Activated T-cell treated with anti-CD3 and anti-CD28 coated beads, Interleukin-2, amount 50 U/mL, for 1 hour (primary cell): Measurements from ENCODE around the gene MAL.

Experiments
- DNase-seq: peaks from one replicate; pipeline ENCODE4 v3.0.0-alpha.2; 2020

The MAL gene

DNA sequence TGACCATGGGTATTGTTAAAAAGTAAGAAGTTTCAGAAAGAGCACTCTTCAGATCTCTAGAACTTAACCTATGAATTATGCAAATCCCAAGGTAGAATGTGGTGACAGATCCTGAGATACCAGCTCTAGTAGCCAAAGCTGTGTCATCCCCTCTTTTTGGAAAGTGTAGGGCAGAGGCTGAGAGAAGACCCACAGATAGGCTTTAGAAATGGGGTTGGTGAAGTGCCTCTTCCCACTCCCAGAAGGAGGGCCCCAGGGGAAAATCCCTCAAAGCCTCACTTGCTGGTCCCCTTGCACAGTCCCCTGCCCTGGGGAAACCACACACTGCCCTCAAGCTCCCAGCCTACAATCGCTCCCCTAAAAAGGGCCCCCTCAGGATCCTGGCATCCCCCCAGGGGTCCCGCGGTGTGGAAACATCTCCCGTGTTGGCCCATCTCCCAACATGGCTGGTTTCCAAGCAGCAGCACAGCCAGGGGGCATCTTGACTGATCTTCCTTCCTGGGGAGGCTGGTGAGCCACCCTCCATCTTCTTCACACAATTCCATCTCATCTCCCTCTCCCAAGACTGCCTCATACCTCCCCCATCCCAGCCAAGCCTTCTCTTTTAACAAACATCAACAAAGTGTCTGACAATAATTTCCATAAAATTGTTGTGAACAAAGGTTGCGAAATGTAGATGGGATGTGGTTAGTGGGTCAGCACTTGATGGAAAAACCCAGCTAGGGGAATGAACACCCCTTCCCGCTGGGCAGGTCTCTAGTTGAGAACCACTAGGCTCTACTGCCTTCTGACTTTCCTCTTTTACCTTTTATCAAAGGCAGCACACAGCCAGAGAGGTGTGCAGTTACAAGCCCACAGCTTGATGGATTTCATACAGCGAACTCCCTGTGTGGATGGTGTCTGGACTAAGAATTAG, 25.1 kb downstream of the MAL start:
- no peak for DNase-seq

DNA sequence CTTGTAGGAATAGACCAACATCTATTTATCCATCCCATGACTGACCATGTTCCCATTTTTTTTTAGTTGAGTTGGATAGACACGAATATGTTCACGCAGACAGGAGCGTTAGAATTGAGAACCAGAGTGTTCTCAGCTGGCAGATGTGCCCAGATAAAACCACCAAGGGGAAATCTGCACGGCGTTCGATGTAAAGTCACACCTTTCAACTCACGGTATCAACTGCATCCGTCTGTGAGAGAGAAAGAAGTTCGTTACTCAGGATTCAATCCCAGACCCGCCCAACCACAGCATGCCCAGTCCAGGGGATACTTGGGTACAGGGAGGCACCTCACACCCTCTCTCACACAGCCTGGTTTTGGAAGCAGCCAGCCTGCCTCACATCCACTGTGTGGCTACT, 26.1 kb downstream of the MAL start:
- DNase-seq: no peak

DNA sequence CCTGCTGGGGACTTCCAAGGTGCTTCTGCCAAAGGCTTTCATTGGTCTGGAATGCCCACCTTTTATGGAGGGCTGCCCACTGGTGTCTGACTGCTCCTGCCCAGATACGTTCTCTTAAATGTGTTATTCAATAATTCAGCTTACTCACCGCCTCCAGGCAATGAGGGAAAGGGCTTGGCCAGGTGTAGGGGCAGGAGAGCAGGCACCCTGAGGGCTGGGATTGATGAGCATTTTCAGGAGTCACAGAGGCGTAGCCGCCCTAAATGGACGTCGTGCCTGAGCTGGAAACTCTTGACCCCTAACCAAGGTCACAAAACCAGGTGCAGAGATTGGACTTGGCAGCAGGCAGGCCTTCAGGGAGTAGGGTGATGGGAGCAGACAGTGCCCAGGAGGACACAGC, 26.8 kb downstream of the MAL start:
- no peak for DNase-seq

DNA sequence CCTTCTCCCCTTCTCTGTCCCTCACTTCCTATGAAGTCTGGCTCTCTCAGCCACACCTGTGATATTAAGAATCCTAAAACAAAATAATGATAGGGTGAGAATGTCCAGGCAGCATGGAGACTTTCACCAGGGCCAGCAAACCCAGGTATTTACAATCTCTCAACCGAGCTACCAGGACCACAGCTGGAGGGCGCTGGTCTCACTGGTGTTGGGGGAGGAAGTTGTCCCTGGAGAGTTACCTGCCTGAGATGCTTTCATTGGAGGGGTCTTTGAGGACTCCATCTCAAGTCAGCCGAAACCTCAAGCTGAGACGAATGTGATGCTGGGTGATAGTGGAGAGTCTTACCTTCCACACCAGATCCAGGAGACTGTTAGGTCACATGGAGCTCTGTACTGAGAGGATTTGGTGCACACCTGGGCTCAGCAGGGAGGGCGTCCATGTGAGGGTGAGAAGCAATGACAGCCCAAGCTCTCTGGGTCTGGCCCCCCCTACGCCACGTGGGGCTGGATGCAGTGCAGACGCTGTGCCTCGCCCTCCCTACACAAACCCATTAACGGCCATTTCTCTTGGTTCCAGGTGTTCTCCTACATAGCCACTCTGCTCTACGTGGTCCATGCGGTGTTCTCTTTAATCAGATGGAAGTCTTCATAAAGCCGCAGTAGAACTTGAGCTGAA, 27.4 kb downstream of the MAL start:
- no peak for DNase-seq

DNA sequence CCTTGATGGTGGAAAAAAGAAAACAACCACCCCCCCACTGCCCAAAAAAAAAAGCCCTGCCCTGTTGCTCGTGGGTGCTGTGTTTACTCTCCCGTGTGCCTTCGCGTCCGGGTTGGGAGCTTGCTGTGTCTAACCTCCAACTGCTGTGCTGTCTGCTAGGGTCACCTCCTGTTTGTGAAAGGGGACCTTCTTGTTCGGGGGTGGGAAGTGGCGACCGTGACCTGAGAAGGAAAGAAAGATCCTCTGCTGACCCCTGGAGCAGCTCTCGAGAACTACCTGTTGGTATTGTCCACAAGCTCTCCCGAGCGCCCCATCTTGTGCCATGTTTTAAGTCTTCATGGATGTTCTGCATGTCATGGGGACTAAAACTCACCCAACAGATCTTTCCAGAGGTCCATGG, 28.0 kb downstream of the MAL start:
- no peak for DNase-seq

DNA sequence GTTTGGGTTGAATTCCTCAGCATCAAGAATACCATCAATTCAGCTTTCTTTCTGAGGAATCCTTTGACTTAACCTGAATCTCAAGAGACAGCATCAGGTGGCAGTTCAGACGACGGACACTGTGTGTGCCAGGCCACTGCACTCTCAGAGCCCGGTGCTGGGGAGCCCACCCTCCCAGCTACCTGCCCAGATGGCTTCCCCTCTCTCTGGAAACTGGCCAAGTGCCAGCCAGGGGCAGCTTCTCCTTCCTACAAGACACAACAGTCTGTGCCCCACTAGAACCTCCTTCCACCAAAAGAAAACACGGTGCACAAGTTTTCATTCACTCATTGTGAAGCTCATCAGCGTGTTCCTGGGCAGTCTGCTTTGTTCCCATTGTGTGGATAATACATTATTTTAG, 28.5 kb downstream of the MAL start:
- no peak for DNase-seq

DNA sequence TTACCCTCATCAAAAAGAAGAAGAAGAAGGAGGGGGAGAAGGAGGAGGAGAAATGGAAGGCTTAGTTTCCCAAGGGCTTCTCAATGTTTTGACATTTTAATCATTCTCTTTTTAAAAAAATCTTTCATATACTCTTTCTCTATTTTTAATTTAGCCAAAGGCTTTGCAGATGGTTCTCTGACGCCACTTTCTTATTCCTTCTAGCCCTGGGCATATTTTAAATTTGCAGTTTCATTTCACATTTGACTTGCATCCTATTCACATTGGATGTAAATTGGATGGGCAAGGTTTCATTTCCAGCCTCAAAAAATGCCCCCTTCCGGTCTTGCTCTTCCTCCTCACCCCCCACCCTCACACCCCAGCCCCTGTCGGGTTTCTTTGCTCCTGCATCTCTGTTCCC, 29.8 kb downstream of the MAL start:
- no peak for DNase-seq

DNA sequence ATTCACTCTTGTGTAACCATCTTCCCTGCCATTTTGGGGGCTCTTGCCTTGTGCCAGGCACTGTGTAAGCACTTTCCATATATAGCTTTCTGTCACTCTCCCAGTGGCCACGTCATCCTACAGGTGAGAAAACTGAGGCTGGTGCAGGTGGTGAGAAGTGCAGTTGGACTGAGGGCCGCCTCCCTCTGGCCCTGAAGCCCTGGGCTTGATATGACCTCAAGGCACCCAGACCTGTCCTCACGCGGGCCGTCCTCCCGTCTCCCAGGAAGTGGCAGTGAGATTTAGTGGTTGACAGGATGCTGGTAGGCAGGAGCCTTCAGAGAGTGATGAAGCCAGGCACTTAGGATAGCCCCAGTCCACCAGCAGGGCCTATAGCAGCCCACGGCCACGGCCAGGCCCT, 30.5 kb downstream of the MAL start:
- DNase-seq: no peak

DNA sequence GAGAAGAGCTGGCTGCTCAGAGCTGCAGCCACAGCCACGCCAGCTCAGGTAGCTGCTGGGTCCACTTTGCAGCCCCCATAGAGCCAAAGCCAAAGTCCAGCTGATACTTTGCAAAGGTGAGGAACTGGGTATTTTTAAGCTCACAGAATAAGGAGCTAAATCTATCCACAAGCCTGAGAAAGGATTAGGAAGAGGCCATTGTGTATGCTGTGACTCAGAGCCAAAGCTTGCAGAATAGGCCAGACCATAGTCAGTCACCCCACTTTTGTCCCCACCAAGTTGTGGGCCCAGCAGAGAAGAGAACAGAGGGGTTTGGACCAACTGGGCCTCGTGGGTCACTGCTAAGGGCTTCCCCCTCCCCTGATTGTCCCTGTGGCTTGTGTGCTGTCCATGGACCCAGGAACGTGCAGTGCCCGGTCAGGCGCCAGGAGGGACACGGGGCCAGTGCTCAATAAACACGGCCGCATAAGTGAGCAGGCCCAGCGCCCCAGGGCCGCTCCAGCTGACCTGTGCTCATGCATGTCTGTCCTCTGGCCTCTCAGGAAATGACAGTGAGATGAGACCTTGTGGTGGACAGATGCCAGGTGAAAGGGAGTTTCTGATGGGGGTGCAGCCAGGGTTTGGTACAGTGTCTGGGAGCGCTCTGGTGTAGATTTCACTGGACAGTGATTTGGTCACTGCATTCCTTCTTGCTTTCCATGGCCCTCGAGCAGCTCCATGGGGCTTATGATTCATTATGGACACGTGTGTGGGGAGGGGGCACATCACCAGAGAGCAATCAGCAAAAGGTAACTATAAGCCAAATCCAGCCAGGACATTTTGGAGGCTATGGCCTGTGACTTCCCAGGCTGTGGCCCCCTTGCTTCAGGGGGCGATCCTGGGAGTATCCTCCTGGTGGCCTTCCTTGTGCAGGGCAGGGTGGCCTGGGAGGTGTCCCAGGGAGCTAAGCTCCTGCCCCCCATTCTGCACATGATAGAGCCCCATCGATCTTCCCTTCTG, 31.3 kb downstream of the MAL start:
- no peak for DNase-seq

DNA sequence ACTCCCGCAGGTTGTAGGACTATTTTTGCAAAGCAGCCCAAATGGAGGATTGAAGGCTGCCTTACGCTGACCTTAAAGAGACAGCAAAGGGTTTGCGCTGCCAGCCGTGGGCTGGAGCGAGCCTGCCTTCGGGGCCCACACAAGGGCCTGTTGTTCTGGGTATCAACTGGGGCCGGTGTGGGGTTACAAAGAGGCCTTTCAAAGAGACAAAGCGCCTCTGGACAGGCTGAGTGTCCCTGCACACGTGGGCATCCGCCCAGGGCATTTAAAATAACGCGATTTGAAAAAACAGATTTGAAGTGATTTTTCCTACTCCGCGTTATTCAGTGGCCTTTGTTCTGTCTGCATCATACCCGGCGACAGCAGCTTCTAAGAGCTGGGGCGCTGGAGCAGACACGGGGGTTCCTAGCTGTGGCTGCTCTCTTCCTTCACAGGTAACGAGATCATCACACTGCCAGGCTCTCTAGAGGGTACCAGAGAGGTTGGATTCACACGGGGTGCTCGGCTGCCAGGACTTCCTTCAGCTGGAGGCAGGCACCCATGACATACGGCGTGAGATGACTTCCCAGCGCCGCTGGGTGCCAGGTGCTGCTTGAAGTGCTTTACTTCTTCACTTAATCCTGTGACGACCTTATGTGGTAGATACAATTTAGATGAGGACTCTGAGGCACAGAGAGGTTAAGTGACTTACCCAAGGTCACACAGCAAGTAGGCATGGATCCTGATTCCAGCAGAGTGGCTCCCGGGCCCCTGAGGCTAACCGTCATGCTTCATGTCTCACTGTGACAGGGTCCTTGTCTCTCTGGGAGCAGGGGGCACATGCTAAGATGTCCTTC, 32.2 kb downstream of the MAL start:
- no peak for DNase-seq

DNA sequence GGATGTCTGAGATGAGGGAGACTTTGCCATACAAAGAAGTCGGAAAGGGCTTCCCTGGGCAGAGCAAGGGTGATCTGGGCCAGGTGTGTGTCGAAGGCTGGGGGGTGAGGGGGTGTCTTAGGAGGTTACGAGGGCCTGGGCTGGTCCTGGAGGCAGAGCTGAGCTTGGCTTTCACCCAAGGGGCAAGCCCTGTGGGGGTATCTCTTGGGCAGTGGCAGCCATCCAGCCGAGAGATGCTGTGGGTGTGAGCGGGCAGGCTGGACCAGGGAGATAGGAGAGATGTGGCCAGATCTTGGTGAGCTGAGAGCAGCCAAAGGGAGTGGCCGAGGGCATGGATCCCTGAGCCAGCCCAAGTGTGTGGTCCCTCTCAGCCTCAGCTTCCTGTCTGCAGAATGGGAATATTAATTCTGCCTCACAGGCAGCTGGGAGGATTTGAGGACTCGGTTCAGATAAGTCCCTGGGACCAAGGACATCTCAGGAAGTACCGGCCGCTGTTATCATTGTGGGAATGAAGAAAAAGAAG, 33.0 kb downstream of the MAL start:
- no peak for DNase-seq

DNA sequence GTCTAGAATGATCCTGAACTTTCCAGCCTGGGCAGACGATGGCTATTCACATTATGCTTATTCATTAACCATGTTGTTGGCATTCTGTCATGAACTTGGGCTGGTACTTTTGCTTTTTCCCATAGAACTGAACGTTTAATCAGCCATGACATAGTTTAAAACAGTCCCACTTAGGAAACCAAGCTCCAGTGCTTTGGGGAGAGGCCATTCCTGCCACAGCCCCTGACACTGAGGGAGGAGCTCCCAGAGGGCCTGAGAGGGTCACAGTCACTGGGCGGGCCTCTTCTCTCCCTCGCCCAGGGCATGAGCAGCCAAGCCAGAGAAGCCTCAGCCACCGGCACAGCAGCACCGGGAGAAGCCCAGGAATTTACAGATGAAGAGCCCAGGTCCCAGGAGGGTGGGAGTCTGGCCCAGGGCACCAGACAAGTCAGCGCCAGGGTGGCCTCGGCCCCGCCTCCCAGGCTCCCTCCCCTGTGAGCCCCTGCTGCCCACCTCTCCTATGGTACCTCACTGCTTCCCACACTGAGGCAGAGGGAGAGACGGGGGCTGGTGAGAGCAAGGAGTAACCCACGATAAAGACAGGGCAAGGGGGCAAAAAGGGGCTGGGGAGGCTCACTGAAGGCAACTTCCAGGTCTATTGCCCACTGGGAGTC, 33.6 kb downstream of the MAL start:
- no peak for DNase-seq

DNA sequence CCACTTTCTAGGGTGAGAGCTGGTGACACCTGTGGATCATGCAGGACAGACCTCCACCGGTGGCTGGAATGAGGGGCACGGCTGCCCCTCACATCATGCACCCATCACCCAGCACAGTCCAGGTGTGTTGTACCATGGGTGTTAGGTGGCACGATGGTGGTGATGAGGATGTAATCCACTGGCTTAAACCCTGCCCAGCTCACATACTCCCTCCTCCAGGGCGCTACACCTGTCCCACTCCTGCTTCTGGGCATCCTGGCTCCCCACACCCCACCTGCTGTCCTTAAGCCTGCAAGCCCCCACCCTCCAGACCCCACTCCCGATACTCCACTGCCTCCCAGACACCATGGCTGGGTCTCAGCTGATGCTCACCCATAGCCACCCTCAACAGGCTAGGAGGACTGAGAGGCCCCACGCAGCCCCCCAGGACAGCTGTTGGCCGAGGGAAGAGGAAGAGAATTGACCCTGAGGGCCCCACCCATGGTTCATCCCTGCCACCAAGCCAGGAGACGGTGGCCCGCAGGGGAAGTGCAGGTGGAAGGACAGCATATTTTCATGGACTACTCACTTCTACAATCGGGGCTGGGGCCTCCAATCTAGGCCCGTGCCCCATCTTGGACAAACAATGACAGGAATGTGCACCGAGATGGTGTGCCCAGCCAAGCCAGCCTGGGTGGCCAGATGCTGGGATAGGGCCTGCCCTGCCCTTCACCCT, 34.3 kb downstream of the MAL start:
- DNase-seq: no peak

DNA sequence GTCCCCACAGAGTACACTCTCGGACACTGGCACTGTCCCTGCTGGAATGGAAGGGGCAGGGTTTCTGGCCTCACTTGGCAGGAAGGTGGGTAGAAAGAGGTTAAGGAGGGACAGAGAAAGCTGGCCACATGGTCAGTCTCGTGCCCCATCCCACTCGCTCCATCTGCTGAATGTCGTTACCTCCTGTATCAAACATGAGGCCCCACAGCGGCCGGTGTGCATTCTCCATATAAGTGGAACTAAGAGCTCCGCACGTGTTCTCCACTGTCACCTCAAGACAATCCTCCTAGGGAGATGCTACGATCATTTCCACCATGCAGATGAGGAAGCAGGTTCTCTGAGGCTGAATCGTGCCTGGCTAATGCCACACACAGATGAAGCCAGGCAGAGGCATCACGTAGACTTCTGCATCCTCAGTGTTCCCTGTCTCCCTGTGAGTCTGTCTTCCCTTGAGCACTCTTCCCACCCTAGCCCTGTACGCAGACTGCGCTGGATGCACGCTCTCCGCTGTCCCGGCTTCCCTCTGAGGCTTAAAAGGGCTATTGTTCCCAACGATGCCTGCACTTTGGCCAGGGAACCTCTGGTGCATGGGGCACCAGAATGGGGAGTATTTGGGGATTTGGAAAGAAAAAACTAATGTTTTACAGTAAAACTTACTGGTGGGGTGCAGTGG, 35.1 kb downstream of the MAL start:
- no peak for DNase-seq

DNA sequence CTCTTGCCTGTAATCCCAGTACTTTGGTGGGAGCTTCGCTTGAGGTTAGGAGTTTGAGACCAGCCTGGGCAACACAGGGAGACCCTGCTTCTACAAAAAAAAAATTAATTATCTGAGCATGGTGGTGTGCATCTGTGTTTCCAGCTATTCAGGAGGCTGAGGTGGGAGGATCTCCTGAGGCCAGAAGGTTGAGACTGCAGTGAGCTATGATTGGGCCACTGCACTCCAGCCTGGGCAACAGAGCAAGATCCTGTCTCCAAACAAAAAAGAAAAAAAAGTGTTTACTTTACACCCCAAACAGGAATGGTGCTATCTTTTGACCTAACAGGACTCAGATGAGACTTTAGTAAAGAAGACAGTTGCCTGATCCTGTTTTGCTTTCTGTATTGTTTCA, 35.6 kb downstream of the MAL start:
- DNase-seq: no peak

DNA sequence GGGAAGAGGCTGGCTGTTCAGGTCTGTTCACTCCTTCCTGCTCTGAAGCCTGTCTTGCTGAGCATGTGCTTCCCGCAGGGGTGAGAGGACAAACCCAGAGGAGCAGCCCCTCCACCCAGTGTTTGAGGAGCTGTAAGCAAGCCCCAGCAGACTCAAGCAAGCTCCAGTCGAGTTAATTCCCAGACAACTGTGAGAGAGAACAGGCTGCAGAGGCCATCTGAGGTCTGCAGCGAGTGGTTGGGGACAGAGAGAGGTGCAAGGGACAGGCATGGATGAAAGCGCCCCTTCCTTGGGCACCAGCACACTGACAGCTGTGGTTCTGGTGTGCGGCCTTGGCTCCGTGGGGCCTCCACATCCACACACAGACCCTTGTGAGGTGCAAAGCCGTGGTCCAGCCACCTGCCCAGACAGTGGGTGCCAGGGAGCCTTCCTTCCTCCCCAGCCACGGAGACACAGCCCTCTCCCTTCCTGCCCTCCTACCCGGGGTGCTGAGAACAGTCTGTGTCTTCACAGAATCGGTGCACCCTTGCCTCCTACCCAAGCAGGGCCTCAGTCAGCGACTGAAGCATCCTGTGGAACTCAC, 36.2 kb downstream of the MAL start:
- DNase-seq: no peak

DNA sequence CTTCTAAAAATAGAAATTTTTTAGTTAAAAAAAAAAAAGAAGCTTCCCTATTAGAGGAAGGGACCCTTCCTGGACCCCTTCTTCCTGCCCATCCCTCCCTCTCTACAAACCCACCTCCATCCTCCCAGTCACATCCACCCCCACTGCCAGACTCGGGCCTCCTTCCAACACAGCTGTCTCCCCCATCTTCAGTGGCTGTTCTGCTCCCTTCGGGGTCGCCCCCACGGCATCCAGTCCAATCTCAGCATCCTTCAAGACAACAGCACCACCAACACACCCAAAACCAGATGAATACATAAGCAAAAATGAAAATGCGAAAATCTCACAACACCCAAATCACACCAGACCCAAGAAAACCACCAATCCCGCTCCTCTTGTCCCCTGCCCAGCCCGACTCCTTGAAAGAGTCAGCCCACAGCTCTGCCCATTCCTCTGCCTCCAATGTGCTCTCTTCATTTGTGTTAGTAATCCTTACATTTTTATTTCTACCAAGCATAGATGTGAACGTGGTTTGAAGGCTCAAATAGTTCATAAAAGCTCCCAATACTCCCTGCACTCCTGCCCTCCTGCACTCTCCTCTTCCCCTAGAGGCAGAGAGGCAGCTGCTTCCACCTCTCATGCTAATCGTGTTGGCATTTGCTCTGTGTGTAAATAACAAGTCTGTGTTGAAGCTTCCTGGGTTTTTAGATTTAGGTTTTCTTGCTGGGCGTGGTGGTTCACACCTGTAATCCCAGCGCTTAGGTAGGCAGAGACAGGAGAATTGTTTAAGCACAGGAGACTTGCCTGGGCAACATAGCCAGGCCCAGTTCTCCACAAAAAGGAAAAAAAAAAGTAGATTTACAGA, 37.0 kb downstream of the MAL start:
- DNase-seq: no peak

DNA sequence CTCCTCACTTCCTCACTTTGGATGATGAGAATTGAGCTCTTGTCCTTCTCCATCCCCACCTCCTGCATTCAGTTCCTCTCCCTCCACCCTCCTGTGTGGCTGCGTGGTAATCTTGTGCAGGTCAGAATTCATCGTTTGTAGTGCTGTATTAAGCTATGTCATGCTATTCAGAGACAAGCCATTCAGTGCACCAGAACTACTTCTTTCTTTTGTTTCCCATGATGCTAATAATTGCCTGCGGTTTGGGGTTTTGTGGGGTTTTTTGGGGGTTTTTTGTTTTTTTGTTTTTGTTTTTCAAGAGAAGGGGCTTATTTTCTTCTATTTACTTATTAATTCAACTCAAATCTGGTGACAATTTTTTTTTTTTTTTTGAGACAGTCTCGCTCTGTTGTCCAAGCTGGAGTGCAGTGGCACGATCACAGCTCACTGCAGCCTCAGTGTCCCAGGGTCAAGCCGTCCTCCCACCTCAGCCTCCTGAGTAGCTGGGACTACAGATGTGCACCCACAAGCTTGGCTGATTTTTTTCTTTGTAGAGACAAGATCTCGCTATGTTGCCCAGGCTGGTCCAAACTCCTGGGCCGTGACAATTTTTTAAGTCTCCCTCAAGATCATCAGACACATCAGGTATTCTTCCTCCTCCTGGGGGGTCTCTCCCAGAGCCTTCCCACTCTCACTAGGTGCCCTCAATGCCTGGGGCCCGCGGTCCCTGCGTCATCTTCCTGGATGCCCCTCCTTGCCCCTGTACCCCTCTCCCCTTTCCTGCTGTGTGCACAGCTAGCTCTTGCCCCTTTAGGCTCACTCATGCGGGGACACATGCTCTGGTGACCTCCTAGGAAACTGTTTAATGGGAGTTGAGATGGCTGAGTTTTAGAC, 37.8 kb downstream of the MAL start:
- no peak for DNase-seq
